GM12878 (cell line): ENCODE measurements around the gene NCAPH2. TPM values are rescaled to one million over a fixed set of nuclear protein-coding genes. Genes with fewer than 3 reads are reported as not detected.

Experiments used
- ATAC-seq: fragments of 200-7000 bp; cut with Tn5 transposase; 3 replicates; pipeline ENCODE4 v1.9.1; 2020; ENCODE audit warnings: mild to moderate bottlenecking, moderate library complexity
- BruUV-seq: library from RNA; stranded (reverse); fragments of 400-500 nt; replicated peaks from 2 replicates; lab custom pipeline; 2021; lab: Mats Ljungman, UMichigan
- CTCF ChIA-PET: fragments of 300-600 bp; sonication (Branson Sonifier 250); formaldehyde crosslinking; extraction: SDS; loops from one replicate; lab custom pipeline; 2021; ENCODE audit warnings: inconsistent platforms; lab: Yijun Ruan, JAX
- POLR2A ChIA-PET: fragments of 350-600 bp; formaldehyde crosslinking; extraction: SDS; loops from one replicate; lab custom pipeline; 2021; ENCODE audit warnings: inconsistent platforms; lab: Charles Lee
- RAD21 ChIA-PET: fragments of 300-600 bp; sonication (Branson Sonifier 250); formaldehyde crosslinking; loops from one replicate; lab custom pipeline; 2023; ENCODE audit warnings: antibody characterized with exemption; ENCODE audit not compliant: unreplicated experiment; lab: Charles Lee
- SMC1A ChIA-PET: fragments of 300-600 bp; sonication (Branson Sonifier 250); formaldehyde crosslinking; loops from one replicate; lab custom pipeline; 2023; ENCODE audit not compliant: unreplicated experiment, uncharacterized antibody; lab: Charles Lee
- DNase-seq: peaks from one replicate; pipeline ENCODE4 v3.0.0-alpha.2; 2011; ENCODE audit warnings: low read depth, low spot score
- FAIRE-seq: peaks from 3 replicates; lab custom pipeline; 2011; peaks lifted over from hg19 to GRCh38; lab: Jason Lieb, UNC
- H2AFZ ChIP-seq: 2 replicates; pipeline ENCODE4 v1.6.0; 2011; ENCODE audit warnings: low read depth, low read length, control low read depth; ENCODE audit not compliant: control insufficient read depth
- H3K27ac ChIP-seq: 2 replicates; pipeline ENCODE4 v1.5.1; 2011; ENCODE audit warnings: control low read depth; ENCODE audit not compliant: control insufficient read depth, insufficient read depth
- H3K27me3 ChIP-seq, 2 experiments: replicated peaks in 1 of 2; 2 replicates each; pipeline versions ENCODE4 v1.6.0 to v1.6.1; 2011; ENCODE audit warnings: low read length in 1 of 2; ENCODE audit not compliant: control insufficient read depth in 2 of 2, insufficient read depth in 2 of 2
- H3K36me3 ChIP-seq, 2 experiments: 2 replicates each; pipeline ENCODE4 v1.5.1; 2011; ENCODE audit warnings: low read length in 1 of 2; ENCODE audit not compliant: control insufficient read depth in 2 of 2, insufficient read depth in 2 of 2
- H3K4me1 ChIP-seq: 2 replicates; pipeline ENCODE4 v1.6.1; 2011; ENCODE audit warnings: mild to moderate bottlenecking, low read length, moderate library complexity, mixed read lengths; ENCODE audit not compliant: control insufficient read depth, insufficient read depth
- H3K4me2 ChIP-seq: 2 replicates; pipeline ENCODE4 v1.6.0; 2011; ENCODE audit warnings: control low read depth; ENCODE audit not compliant: control insufficient read depth, insufficient read depth
- H3K4me3 ChIP-seq: fragments of 200-600 bp; sonication (generic); 2 replicates; pipeline ENCODE4 v1.5.1; 2016
- H3K79me2 ChIP-seq: 2 replicates; pipeline ENCODE4 v1.6.0; 2011; ENCODE audit warnings: low read length; ENCODE audit not compliant: control insufficient read depth, insufficient read depth
- H3K9ac ChIP-seq: 2 replicates; pipeline ENCODE4 v1.8.0; 2011; ENCODE audit warnings: low read length, control low read depth, mixed read lengths; ENCODE audit not compliant: control insufficient read depth, insufficient read depth
- H3K9me3 ChIP-seq: replicated peaks from 3 replicates; pipeline ENCODE4 v1.5.1; 2011; ENCODE audit warnings: mild to moderate bottlenecking, low read length; ENCODE audit not compliant: control insufficient read depth, insufficient read depth
- H4K20me1 ChIP-seq: 2 replicates; pipeline ENCODE4 v1.6.0; 2011; ENCODE audit not compliant: control insufficient read depth, insufficient read depth
- JUNB ChIP-seq: IDR thresholded peaks from 2 replicates; pipeline ENCODE4 v1.6.1; 2016; ENCODE audit warnings: antibody characterized with exemption, mild to moderate bottlenecking
- MEF2B ChIP-seq: fragments of 450-650 bp; IDR thresholded peaks from 2 replicates; pipeline ENCODE4 v1.6.1; 2018; ENCODE audit warnings: mild to moderate bottlenecking, moderate library complexity; ENCODE audit not compliant: partially characterized antibody, poor library complexity, severe bottlenecking
- NR2C1 ChIP-seq: fragments of 450-650 bp; IDR thresholded peaks from 2 replicates; pipeline ENCODE4 v1.6.1; 2017; ENCODE audit warnings: antibody characterized with exemption, mild to moderate bottlenecking, moderate library complexity
- PML ChIP-seq: IDR thresholded peaks from 2 replicates; pipeline ENCODE4 v1.6.1; 2012; ENCODE audit warnings: low read length, inconsistent platforms
- RELA ChIP-seq: fragments of 450-650 bp; IDR thresholded peaks from 2 replicates; pipeline ENCODE4 v1.8.0; 2014; ENCODE audit warnings: borderline replicate concordance; ENCODE audit not compliant: partially characterized antibody
- SMC3 ChIP-seq: IDR thresholded peaks from 2 replicates; pipeline ENCODE4 v1.6.1; 2011; ENCODE audit warnings: low read length, improper control_type of control experiment, borderline replicate concordance
- SREBF1 ChIP-seq: IDR thresholded peaks from 2 replicates; pipeline ENCODE4 v1.6.1; 2012; ENCODE audit warnings: mild to moderate bottlenecking, low read length
- SUPT20H ChIP-seq: IDR thresholded peaks from 2 replicates; pipeline ENCODE4 v1.6.1; 2011; ENCODE audit warnings: low read depth, mild to moderate bottlenecking, low read length, moderate library complexity, borderline replicate concordance; ENCODE audit not compliant: control insufficient read depth
- WRNIP1 ChIP-seq: IDR thresholded peaks from 2 replicates; pipeline ENCODE4 v1.6.1; 2011; ENCODE audit warnings: low read depth, low read length, improper control_type of control experiment, borderline replicate concordance
- WGBS: methylation state at CpG from one replicate; pipeline ENCODE4 v1.1.6; 2016; ENCODE audit warnings: low lambda C conversion rate; ENCODE audit not compliant: insufficient replicate concordance, insufficient coverage; ENCODE audit errors: missing lambda C conversion rate; 5-methylcytosine and 5-hydroxymethylcytosine counted together
- in situ Hi-C: fragments of 300-500 bp; cut with MboI; formaldehyde crosslinking; loops from 9 replicates; pipeline ENCODE4 v1.14.3; 2018; ENCODE audit warnings: mixed read lengths
- intact Hi-C: fragments of 100-400 bp; cut with micrococcal nuclease; formaldehyde crosslinking; loops from one replicate; pipeline ENCODE4 v1.14.2; 2022; ENCODE audit not compliant: unreplicated experiment
- polyA plus RNA-seq, 11 experiments: library from polyadenylated mRNA; depleted of rRNA in 4 of 11; unstranded in 6 of 11; stranded (reverse) in 5 of 11; fragments of >200 nt; fragmentation: Nextera tagmentation in 4 of 11; fragmentation: Illumina TruSeq in 1 of 11; extraction: Ambion mirVana in 4 of 11; extraction: Trizol in 1 of 11; gene quantifications; 1 replicate in 1 of 11; 2 replicates in 10 of 11; pipeline versions ENCODE4 v1.2.1 to v1.2.3, GENCODE V29; 2011 to 2016; ENCODE audit warnings: inconsistent platforms in 2 of 11, missing spikeins in 2 of 11, low read depth in 1 of 11
- total RNA-seq, 4 experiments: library from RNA; depleted of rRNA in 3 of 4; stranded (reverse); fragments of >200 nt in 3 of 4; fragmentation: Illumina TruSeq in 1 of 4; extraction: Trizol in 1 of 4; gene quantifications; 2 replicates each; pipeline versions ENCODE4 v1.2.1 to v1.2.3, GENCODE V29; 2013 to 2021
- TF ChIP-seq, protein P1 (sequence below): IDR thresholded peaks from 2 replicates; pipeline ENCODE4 v1.6.1; 2012; ENCODE audit warnings: low read depth, low read length, improper control_type of control experiment
- TF ChIP-seq, protein P2 (sequence below): fragments of 450-650 bp; IDR thresholded peaks from 2 replicates; pipeline ENCODE4 v1.6.1; 2017; ENCODE audit warnings: mild to moderate bottlenecking, moderate library complexity
- TF ChIP-seq, protein P3 (sequence below): IDR thresholded peaks from 2 replicates; pipeline ENCODE4 v1.6.1; 2011; ENCODE audit warnings: low read depth, mild to moderate bottlenecking, low read length, moderate library complexity, borderline replicate concordance; ENCODE audit errors: extremely low read depth

NCAPH2 gene
- total and polyA plus RNA-seq, 10 of the 15 experiments (the other 5 are each of a cell fraction or from before 2014, with no cell fraction given): 5.0 to 110 (median 59.9) TPM

DNA sequence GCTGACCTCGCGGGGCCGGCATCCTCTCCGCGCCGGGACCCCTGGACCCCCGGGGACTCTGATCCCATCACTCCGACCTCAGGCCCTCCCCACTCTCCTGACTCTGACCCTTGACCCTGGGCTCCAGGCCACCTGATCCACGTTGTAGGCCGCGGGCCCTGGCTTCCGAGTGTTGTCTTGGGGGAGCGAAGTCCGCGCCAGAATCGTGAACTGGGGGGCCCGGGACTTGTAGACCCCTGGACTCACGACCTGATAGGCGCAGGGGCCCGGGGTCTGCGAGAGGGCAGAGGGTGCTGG lies 22.5 kb downstream of the NCAPH2 start (continued):
- no peak for TF ChIP-seq SMC3
- TF ChIP-seq, protein P1, sequence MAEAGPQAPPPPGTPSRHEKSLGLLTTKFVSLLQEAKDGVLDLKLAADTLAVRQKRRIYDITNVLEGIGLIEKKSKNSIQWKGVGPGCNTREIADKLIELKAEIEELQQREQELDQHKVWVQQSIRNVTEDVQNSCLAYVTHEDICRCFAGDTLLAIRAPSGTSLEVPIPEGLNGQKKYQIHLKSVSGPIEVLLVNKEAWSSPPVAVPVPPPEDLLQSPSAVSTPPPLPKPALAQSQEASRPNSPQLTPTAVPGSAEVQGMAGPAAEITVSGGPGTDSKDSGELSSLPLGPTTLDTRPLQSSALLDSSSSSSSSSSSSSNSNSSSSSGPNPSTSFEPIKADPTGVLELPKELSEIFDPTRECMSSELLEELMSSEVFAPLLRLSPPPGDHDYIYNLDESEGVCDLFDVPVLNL: no peak
- TF ChIP-seq NR2C1: peak; percentile 73
- TF ChIP-seq RELA: no peak
- TF ChIP-seq, all 136 proteins: peak for 6

DNA sequence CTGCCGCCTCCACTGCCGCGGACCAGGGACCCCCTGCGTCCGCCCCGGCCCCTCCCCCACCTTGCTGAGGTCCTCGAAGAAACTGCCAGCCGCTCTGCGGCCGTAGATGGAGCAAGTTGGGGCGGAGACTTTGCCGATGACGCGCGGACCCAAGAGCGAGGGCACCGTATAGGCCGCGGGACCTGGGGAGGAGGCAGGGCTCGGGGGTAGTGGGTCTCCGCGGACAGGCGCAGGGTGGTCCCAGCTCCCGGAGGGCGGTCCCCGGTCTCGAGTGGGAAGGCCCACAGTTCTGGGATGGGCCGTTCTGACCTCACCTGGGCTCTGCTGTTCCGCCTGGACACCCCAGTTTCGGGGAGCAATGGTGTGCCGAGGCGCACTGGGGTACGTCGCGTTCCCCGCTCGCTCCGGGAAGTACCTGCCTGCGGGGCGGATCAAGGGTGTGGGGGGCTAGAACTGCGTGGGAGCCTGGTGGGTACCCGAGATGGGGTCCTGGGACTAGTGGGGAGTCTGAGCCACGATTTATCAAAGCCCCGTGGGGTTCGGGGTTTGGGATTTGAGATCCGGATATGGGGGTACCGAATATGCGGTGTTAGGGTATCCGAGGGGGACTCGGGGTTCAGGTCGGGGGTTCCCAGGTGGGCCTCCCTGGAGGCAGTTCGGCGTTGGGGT lies 23.0 kb downstream of the NCAPH2 start:
- H2AFZ ChIP-seq: no peak overlapping the region
- ChIA-PET RAD21 (interaction anchor here (0.5 kb wide), 1 partner anchor 32 kb away, joined by 3 read pairs; the partner anchor contains the start of gene SYCE3), SMC1A (interaction anchor here (0.6 to 2.4 kb wide), 3 partner anchors 11 to 29 kb away, joined by 3 to 18 read pairs (median 5); partner anchors contain the start of gene NCAPH2), CTCF (interaction anchor here (0.7 kb wide), 1 partner anchor 10 kb away, joined by 4 read pairs; no protein-coding TSS in a partner anchor), POLR2A (interaction anchor here (1.6 to 4.2 kb wide), 3 partner anchors 10 to 225 kb away, joined by 3 to 61 read pairs (median 8); partner anchors contain the start of genes LMF2 and NCAPH2)
- peak overlapping the region; percentile 78 for H3K4me3 ChIP-seq
- H3K27me3 ChIP-seq: no peaks in the 10 kb centered on the region
- peak overlapping the region; percentile 100 for H3K9ac ChIP-seq
- H4K20me1 ChIP-seq: no peaks in the 10 kb centered on the region
- in situ Hi-C loops (loop anchor here (10.0 kb wide), 1 partner anchor 566 kb away; the partner anchor contains the start of gene PIM3), intact Hi-C loops (no loop called here)
- H3K79me2 ChIP-seq: peaks cover 61% of the 10 kb centered on the region
- TSS peak; percentile 63 for BruUV-seq
- H3K9me3 ChIP-seq: no peaks in the 10 kb centered on the region
- H3K36me3 ChIP-seq: no peaks in the 10 kb centered on the region; a peak in 3 of 4 replicates
- H3K4me2 ChIP-seq: peak overlapping the region; percentile 71
- H3K4me1 ChIP-seq: peaks cover 41% of the 10 kb centered on the region
- DNase-seq (no peak), FAIRE-seq (no peak), ATAC-seq (peak; percentile 53)
- WGBS: under 1% methylated on average over 49 of the region's 53 CpGs
- H3K27ac ChIP-seq: peak overlapping the region; percentile 100
- TF ChIP-seq, protein P2, sequence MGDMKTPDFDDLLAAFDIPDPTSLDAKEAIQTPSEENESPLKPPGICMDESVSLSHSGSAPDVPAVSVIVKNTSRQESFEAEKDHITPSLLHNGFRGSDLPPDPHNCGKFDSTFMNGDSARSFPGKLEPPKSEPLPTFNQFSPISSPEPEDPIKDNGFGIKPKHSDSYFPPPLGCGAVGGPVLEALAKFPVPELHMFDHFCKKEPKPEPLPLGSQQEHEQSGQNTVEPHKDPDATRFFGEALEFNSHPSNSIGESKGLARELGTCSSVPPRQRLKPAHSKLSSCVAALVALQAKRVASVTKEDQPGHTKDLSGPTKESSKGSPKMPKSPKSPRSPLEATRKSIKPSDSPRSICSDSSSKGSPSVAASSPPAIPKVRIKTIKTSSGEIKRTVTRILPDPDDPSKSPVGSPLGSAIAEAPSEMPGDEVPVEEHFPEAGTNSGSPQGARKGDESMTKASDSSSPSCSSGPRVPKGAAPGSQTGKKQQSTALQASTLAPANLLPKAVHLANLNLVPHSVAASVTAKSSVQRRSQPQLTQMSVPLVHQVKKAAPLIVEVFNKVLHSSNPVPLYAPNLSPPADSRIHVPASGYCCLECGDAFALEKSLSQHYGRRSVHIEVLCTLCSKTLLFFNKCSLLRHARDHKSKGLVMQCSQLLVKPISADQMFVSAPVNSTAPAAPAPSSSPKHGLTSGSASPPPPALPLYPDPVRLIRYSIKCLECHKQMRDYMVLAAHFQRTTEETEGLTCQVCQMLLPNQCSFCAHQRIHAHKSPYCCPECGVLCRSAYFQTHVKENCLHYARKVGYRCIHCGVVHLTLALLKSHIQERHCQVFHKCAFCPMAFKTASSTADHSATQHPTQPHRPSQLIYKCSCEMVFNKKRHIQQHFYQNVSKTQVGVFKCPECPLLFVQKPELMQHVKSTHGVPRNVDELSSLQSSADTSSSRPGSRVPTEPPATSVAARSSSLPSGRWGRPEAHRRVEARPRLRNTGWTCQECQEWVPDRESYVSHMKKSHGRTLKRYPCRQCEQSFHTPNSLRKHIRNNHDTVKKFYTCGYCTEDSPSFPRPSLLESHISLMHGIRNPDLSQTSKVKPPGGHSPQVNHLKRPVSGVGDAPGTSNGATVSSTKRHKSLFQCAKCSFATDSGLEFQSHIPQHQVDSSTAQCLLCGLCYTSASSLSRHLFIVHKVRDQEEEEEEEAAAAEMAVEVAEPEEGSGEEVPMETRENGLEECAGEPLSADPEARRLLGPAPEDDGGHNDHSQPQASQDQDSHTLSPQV: no peak
- TF ChIP-seq, protein P3, sequence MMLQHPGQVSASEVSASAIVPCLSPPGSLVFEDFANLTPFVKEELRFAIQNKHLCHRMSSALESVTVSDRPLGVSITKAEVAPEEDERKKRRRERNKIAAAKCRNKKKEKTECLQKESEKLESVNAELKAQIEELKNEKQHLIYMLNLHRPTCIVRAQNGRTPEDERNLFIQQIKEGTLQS: no peak
- no peak for TF ChIP-seq PML
- peak; percentile 40 for TF ChIP-seq MEF2B
- TF ChIP-seq SREBF1: no peak
- no peak for TF ChIP-seq SUPT20H
- no peak for TF ChIP-seq JUNB
- no peak for TF ChIP-seq WRNIP1
